ENCODE data around the gene PRDM16.

The PRDM16 gene

DNA sequence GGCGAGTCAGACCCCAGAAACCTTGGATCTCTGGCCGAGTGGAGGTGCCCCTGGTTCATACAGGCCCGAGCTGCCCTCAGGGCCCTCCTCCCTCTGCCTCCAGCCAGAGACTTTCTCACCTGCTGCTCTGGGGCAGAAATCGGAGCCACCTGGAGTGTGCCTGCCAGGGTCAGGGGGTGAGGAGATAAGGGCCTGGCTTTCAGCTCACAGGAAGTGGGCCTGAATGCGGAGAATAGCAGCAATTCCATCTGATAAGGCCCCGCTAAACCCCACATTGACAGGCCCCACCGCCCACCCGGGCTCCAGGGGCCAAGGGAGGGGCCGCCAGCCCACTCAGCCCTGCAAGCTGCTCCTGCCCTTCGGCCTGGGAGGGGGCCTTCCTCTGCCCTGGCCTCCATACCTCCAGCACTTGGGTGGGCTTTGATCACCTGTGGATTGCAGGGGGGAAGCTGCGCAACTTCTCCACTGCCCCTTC, 261.8 kb downstream of the PRDM16 start:
- DNase-seq = no peak

DNA sequence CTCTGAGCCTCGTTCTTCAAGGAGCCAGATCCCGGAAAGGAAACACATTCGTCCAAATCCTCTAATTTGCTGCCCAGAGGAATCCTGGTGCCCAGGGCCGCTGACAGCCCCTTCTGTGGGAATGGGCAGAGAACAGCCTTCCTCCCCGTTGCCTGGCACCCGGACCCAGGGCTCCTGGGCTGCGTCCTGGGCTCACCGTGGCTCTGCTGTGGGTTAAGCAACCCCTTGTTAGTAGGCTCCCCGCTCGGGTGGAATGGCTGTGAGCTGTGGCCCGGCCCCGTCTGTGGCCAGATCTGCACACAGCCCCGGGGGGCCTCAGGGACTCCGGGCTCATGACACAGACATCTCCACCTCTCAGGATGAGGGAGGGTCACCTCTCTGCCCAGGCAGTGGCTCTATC, 262.6 kb downstream of the PRDM16 start:
- no peak for DNase-seq

- no peak for DNase-seq
Measured at GRCh38 chr1:3332043-3332442, 263.0 kb downstream of the PRDM16 start.

DNA sequence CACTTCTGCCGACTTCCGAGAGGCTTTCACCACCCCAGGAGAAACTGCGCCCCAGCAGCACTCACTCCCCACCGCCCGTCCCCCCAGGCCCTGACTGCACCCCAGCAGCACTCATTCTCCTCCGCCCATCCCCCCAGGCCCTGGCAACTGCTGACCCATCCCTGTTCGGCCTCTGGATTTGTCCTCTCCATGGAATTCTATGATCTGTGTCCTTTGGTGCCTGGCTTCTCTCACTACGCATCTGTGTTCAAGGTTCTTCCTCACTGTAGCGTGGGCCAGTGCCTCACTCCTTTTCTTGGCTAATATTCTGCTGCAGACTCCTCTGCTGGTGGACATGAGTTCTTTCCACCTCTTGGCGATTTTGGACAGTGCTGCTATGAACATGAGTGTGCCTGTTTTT, 263.7 kb downstream of the PRDM16 start:
- no peak for DNase-seq

- DNase-seq = no peak
Measured at GRCh38 chr1:3333903-3334302, 264.9 kb downstream of the PRDM16 start.

DNA sequence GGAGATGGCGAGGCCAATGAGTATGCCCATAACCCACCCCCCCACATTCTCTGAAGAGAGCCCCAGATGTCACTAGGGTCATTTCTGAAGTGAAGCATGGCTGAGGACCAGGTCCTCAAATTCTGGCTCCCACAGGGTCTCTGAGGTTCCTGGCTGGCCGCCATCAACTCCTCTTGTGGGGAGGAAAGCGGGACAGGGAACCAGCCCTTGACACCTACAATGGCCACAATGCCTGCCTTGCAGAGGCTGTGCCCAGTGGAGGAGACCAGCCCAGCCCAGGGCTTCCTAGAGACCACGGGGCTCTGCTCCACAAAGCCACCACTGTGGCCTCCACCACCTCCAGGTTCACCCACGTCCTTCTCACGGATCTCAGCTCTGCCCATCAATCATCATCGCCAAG, 265.4 kb downstream of the PRDM16 start:
- no peak for DNase-seq

DNA sequence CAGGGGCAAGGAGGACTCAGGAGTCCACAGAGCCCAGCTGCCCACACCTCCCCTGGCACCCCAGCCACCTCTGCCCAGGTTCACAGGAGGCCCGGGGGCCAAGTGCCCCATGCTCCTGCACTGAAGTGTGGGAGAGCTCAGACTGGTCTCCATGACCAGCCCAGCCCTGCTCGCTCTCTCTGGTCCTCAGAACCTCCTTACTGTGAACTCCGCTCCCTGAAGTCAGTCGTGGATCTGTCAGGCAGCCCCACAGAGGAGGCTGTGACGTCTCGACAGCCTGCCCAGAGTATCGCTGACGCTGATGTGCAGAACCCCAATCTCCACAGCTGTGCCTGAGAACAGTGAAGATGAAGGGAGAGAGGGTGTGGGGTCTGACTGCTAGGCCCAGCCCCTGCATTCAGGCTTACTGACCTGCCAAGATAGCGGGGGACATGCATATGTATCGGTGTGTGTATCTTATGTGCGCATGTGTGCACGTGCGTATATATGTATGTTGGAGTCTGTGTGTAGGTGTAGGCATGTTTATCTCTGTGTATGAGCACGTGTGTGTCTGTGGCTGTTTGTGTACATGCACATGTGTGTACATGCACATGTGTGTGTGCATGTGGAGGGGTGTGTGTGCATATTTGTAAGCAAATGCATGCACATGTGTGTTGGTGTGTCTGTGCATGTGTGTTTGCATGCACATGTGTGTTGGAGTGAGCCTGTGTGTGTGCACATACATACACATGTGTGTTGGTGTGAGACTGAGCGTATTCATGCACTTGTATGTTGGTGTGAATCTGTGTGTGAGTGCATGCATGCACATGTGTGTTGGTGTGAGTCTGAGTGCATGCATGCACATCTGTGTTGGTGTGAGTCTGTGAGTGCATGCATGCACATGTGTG, 267.0 kb downstream of the PRDM16 start:
- DNase-seq = no peak

- DNase-seq = no peak
Measured at GRCh38 chr1:3336641-3337630, 267.9 kb downstream of the PRDM16 start.

GRCh38 chr1:3337798-3338724, 269.1 kb downstream of the PRDM16 start:
- DNase-seq = no peak

DNA sequence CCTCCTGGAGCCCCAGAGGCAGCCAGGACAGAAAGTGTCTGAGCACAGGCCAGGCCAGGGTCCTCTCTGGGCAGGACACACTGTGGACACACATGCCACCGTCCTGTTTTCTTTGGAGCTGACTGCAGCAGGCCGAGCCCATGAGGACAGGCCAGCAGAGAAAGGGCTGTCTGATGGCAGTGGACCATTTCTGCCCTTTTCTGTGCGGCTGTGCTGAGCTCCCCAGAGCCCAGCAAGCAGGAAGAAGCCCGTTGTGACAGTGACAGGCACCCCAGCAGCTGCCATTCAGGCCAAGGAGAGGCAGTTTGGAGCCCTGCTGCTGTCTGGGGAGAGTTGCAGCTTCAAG, 269.7 kb downstream of the PRDM16 start:
- DNase-seq = no peak

DNA sequence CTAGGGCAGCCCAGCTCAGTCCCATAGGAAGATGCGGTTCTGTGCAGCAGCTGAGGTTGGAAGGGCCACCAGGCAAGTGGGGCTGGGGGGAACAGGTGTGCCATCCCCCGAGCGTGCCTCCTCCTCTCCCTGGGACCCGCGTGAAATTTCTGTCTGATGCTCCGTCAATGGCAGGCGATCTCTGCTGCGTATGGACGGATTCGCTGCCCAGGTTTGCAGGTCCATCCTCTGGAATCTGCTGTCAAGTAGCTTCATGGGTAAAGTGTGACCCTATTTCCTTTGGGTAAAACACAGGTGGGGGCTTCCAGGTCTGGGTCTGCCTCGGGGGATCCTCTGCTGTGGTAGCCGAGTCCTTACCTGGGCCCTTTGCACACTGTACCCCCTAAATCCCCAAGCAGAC, 270.9 kb downstream of the PRDM16 start:
- DNase-seq = no peak

- DNase-seq = no peak
Measured at GRCh38 chr1:3340548-3341235, 271.7 kb downstream of the PRDM16 start.

GRCh38 chr1:3341236-3341994, 272.4 kb downstream of the PRDM16 start:
- no peak for DNase-seq

GRCh38 chr1:3342960-3343359, 274.0 kb downstream of the PRDM16 start:
- no peak for DNase-seq

DNA sequence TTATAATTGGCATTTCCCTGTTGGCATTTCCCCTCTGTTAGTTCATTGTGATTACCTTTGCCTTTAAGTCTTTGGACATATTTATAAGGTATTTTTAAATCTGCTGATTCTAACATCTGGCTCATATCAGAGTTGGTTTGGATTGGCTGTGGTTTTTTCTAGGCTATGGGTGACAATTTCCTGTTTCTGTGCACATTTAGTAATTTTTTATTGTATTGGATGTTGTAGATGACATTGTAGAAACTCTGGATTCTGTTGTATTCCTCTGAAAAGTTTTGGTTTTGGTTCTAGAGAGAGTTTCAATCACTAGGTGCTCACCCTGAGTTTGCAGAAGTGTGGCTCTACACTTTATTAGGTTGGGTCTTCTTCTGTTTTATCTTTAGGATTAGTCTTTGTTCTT, 275.4 kb downstream of the PRDM16 start:
- DNase-seq = no peak

GRCh38 chr1:3345792-3346191, 276.8 kb downstream of the PRDM16 start:
- no peak for DNase-seq

DNA sequence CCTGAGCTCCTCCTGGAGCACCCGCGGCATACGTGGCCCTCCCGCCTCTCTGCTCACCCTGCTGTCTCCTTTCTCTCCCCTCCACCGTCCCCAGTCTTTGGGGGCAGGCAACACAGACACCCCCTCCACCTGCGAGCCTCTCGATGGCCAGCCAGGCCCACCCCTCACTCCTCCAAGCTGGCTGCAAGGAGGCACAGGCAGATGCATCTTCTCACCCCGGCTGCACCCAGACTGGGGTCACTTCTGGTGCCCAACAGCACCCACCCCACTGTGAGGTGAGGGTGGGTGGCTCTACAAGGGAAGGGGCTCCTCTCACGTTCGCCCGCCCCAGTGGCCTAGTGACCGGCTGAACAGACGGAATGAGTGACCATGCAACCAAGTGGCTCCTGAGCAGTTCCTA, 277.5 kb downstream of the PRDM16 start:
- DNase-seq = no peak

GRCh38 chr1:3347257-3348020, 278.4 kb downstream of the PRDM16 start:
- DNase-seq = no peak

DNA sequence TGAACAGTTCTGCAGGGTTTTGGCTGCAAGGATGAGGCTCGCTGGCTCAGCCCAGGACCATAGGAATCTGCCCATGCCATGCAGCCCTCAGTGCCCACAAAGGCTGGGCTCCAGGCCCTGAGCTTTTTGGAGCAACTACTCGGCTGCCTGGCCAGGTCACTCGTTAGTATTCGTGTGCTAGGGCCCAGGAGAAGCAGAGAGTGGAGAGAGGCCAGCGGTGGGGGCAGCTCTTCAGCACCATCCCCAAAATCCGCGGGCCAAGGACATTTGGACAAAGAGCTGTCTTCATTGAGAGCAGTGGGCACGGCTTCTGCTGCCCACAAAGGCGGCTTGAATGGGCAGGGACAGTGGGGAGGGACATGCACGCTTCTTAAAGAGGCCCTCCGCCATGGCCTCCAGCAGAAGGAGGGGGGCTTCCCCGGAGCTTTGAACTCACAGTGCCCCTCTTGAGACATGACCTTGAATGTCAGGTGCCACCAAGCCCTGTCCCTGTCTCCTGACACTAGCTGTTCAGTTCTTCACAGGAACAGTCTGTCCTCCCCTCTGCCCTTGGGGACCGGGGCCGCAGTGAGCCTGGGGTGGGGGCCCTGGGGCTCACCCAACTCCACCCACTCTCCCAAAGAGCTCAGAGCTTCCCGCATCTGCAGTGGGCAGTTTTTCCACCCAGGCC, 279.3 kb downstream of the PRDM16 start:
- DNase-seq = no peak
